Heart left ventricle (tissue), 16 donors: Measurements from ENCODE around the gene PATE2. TPM values are rescaled to one million over a fixed set of nuclear protein-coding genes. Genes with fewer than 3 reads are reported as not detected.

Experiments used
- ATAC-seq, 4 donors: fragments of 200-7000 bp; cut with Tn5 transposase; one replicate each; pipeline ENCODE4 v1.9.1; 2020 to 2022; ENCODE audit warnings: moderate library complexity in 4 of 4, mild to moderate bottlenecking in 3 of 4, moderate number of reproducible peaks in 1 of 4
- DNase-seq, 5 donors: peaks; one replicate each; pipeline ENCODE4 v3.0.0-alpha.2; 2020
- H3K27ac ChIP-seq, 12 donors: fragments of 200-600 bp; sonication (generic) in 4 of 12; one replicate each; pipeline versions ENCODE4 v1.5.0 to v1.8.0; 2016 to 2022; ENCODE audit warnings: mild to moderate bottlenecking in 2 of 12
- H3K27me3 ChIP-seq, 9 donors: fragments of 200-600 bp; sonication (generic) in 2 of 9; one replicate each; pipeline versions ENCODE4 v1.5.1 to v1.8.0; 2016 to 2022; ENCODE audit warnings: mild to moderate bottlenecking in 3 of 9
- H3K36me3 ChIP-seq, 9 donors: fragments of 200-600 bp; sonication (generic) in 2 of 9; one replicate each; pipeline versions ENCODE4 v1.5.0 to v1.8.0; 2018 to 2022; ENCODE audit warnings: mild to moderate bottlenecking in 2 of 9
- H3K4me1 ChIP-seq, 12 donors: fragments of 200-600 bp; sonication (generic) in 4 of 12; one replicate each; pipeline versions ENCODE4 v1.5.0 to v1.8.0; 2016 to 2022; ENCODE audit warnings: mild to moderate bottlenecking in 3 of 12
- H3K4me3 ChIP-seq, 12 donors: fragments of 200-600 bp; sonication (generic) in 4 of 12; one replicate each; pipeline versions ENCODE4 v1.5.0 to v1.8.0; 2017 to 2022; ENCODE audit warnings: mild to moderate bottlenecking in 9 of 12, moderate library complexity in 4 of 12
- H3K9me3 ChIP-seq, 12 donors: fragments of 200-600 bp; sonication (generic) in 4 of 12; one replicate each; pipeline versions ENCODE4 v1.5.0 to v1.8.0; 2016 to 2022; ENCODE audit warnings: mild to moderate bottlenecking in 1 of 12
- POLR2A ChIP-seq, 2 donors: fragments of 450-650 bp; IDR thresholded peaks; one replicate each; pipeline ENCODE4 v1.6.1; 2017; ENCODE audit warnings: antibody characterized with exemption in 2 of 2, mild to moderate bottlenecking in 2 of 2, moderate library complexity in 2 of 2
- WGBS, 4 donors: extraction: QIAGEN DNeasy Blood & Tissue Kit in 2 of 4; methylation state at CpG; one replicate each; pipeline versions ENCODE4 v1.1.5 to v1.1.7; 2013 to 2018; 5-methylcytosine and 5-hydroxymethylcytosine counted together
- intact Hi-C, 10 donors: fragments of 100-400 bp; cut with DNase I; formaldehyde crosslinking; loops; one replicate each; pipeline versions ENCODE4 v1.11.1 to v1.14.2; 2022
- polyA plus RNA-seq, 2 donors: library from polyadenylated mRNA; stranded (reverse); fragments of 200-250 nt; gene quantifications; one replicate each; pipeline ENCODE4 v1.2.3, GENCODE V29; 2013
- total RNA-seq, 9 donors: library from RNA; depleted of rRNA in 2 of 9; stranded (reverse); fragments of >200 nt in 2 of 9; fragmentation: NEBNext Ultra II Directional in 3 of 9; extraction: Animal tissue kit (Norgen Biotek cat#: 25700) in 3 of 9; gene quantifications; one replicate each; pipeline versions ENCODE4 v1.1.0 to v1.2.4, GENCODE V29; 2016 to 2023
- TF ChIP-seq, protein P1 (sequence below), 12 donors: fragments of 200-600 bp; sonication (generic) in 4 of 12; IDR thresholded peaks; one replicate each; pipeline versions ENCODE4 v1.5.0 to v1.8.0; 2018 to 2022; ENCODE audit warnings: antibody characterized with exemption in 12 of 12, mild to moderate bottlenecking in 5 of 12
- donor health status: ischemic (EF 13 %, LVEDD 7.1; RV severe dilation, severe dysfunction).
- donor health status: healthy with polysubstance abuse.
- donor health status: DM: no; HTN: yes; CAD: no.
- donor health status: DM: no; HTN: no; CAD: no.
- donor health status: ischemic (EF 25% LVEDD 6.9; RV normal size, moderate dysfunction).
- donor health status: ischemic (EF 25% LVEDD 5.7; RV mildly dilated, moderate dysfunction).
- donor health status: healthy.
- donor health status: DM: yes; HTN: yes; CAD: no.
- donor health status: ischemic (EF 35%, LVEDD 5.7; RV mildly dilated, moderate dysfunction).
- donor health status: nonischemic (EF 11% LVEDD 7.7; RV severe dilation, severe dysfunction).
- donor health status: DM: yes; HTN: yes; CAD: no.
- donor health status: PGD.
- donor health status: ischemic (EF 29% LVEDD 5.4; RV normal size, mild dysfunction).
- donor health status: nonischemic (EF 23%, LVEDD 6.1; RV moderate dilation, normal function).

The PATE2 gene
- total and polyA plus RNA-seq, 11 donors: not detected

DNA sequence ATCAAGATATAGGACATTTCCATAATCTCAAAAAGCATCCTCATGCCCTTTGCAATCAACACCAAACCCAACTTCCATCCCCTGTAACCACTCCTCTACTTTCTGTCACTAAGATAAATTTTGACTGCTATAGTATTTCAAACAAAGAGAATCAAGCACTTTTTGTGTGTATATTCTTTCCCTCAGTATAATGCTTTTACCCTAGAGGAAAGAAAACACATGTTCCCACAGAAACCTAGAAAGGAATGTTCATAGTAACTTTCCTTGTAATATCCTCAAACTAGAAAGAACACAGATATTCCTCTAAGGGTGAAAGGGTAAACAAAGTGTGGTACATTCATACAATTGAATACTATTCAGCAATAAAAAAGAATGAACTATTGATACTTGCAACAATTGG, 38.0 kb downstream of the PATE2 start:
- H3K36me3 ChIP-seq: no peaks in the 10 kb centered on the region
- TF ChIP-seq, protein P1, sequence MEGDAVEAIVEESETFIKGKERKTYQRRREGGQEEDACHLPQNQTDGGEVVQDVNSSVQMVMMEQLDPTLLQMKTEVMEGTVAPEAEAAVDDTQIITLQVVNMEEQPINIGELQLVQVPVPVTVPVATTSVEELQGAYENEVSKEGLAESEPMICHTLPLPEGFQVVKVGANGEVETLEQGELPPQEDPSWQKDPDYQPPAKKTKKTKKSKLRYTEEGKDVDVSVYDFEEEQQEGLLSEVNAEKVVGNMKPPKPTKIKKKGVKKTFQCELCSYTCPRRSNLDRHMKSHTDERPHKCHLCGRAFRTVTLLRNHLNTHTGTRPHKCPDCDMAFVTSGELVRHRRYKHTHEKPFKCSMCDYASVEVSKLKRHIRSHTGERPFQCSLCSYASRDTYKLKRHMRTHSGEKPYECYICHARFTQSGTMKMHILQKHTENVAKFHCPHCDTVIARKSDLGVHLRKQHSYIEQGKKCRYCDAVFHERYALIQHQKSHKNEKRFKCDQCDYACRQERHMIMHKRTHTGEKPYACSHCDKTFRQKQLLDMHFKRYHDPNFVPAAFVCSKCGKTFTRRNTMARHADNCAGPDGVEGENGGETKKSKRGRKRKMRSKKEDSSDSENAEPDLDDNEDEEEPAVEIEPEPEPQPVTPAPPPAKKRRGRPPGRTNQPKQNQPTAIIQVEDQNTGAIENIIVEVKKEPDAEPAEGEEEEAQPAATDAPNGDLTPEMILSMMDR (IDR thresholded peaks at IDR 0.05): no peak
- no peak for TF ChIP-seq POLR2A (IDR thresholded peaks at IDR 0.05)
- H3K27me3 ChIP-seq: peaks cover 0 to 4% (median 0%) of the 10 kb centered on the region in 9 donors
- DNase-seq (no peak), ATAC-seq (no peak)
- intact Hi-C loops: no loop called here
- no peaks in the 10 kb centered on the region for H3K4me1 ChIP-seq
- H3K9me3 ChIP-seq: peaks cover 0 to 30% (median 2%) of the 10 kb centered on the region in 12 donors
- H3K4me3 ChIP-seq: no peak overlapping the region
- H3K27ac ChIP-seq: no peak overlapping the region

DNA sequence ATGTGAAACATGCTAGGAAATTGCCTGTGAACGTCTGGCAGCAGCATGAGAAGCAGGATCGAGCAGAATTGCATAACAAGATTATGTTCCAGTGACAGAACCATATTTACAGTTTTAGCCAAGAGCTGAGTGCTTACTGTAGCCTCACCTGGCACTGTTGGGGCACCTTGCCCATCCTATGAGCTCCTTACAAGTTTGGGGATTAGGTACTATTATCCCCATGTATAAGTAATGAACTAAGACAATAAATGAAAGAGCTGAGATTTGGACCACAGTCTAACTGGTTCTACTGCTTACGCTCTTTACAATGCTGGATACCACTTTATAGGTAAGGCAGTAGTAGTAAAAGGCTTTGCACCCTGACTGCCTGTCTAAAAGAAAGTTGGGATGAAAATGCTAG, 49.7 kb downstream of the PATE2 start:
- intact Hi-C loops: no loop called here
- TF ChIP-seq, protein P1 (IDR thresholded peaks at IDR 0.05): no peak
- TF ChIP-seq POLR2A (IDR thresholded peaks at IDR 0.05): no peak
- ATAC-seq (no peak), DNase-seq (no peak)
- no peak overlapping the region for H3K4me3 ChIP-seq
- H3K27ac ChIP-seq: no peak overlapping the region
- H3K36me3 ChIP-seq: no peaks in the 10 kb centered on the region
- WGBS, 4 donors: 60 to 74% (median 68%) methylated on average over 3 of the region's 3 CpGs
- no peaks in the 10 kb centered on the region for H3K4me1 ChIP-seq
- peaks cover 0 to 4% (median 0%) of the 10 kb centered on the region in 9 donors for H3K27me3 ChIP-seq
- H3K9me3 ChIP-seq: no peaks in the 10 kb centered on the region

Other genes with a start within 250 kb of the PATE2 start
- gene EI24, start 209.4 kb downstream of the PATE2 start, total RNA-seq: 10 to 100 TPM; 47.7 to 72.4 (median 53.8) TPM
- gene EI24, start 209.4 kb downstream of the PATE2 start, polyA plus RNA-seq: 100 to 1,000 TPM in 1 of 2 donors, 10 to 100 TPM in 1; 20.6 to 125 TPM
- 10 to 100 TPM; 47.6 to 98.6 (median 59.1) TPM for gene STT3A, start 186.0 kb downstream of the PATE2 start, total RNA-seq
- gene STT3A, start 186.0 kb downstream of the PATE2 start, polyA plus RNA-seq: 10 to 100 TPM; 21.5 to 72.7 TPM
- gene CHEK1, start 153.7 kb downstream of the PATE2 start, total RNA-seq: 1 to 10 TPM in 5 of 9 donors, under 1 TPM in 4; 0.63 to 6.2 (median 1.2) TPM
- 1 to 10 TPM in 1 of 2 donors, under 1 TPM in 1; 0.50 to 1.5 TPM for gene CHEK1, start 153.7 kb downstream of the PATE2 start, polyA plus RNA-seq
- gene ACRV1, start 98.0 kb downstream of the PATE2 start, total RNA-seq: not detected
- gene ACRV1, start 98.0 kb downstream of the PATE2 start, polyA plus RNA-seq: not detected
- gene PATE1, start 32.5 kb downstream of the PATE2 start, total RNA-seq: not detected
- gene PATE1, start 32.5 kb downstream of the PATE2 start, polyA plus RNA-seq: not detected
- not detected for gene PATE3, start 9.3 kb upstream of the PATE2 start, total RNA-seq
- gene PATE3, start 9.3 kb upstream of the PATE2 start, polyA plus RNA-seq: not detected
- gene PATE4, start 54.5 kb upstream of the PATE2 start, total RNA-seq: not detected
- gene PATE4, start 54.5 kb upstream of the PATE2 start, polyA plus RNA-seq: not detected
- gene HYLS1, start 108.8 kb upstream of the PATE2 start, total RNA-seq: 1 to 10 TPM; 3.4 to 6.9 (median 4.5) TPM
- gene HYLS1, start 108.8 kb upstream of the PATE2 start, polyA plus RNA-seq: 1 to 10 TPM; 3.0 to 3.5 TPM
- gene PUS3, start 124.4 kb upstream of the PATE2 start, total RNA-seq: 1 to 10 TPM; 5.4 to 9.4 (median 8.3) TPM
- 10 to 100 TPM in 1 of 2 donors, 1 to 10 TPM in 1; 6.6 to 11.0 TPM for gene PUS3, start 124.4 kb upstream of the PATE2 start, polyA plus RNA-seq
- gene DDX25, start 125.7 kb upstream of the PATE2 start, total RNA-seq: not detected
- not detected for gene DDX25, start 125.7 kb upstream of the PATE2 start, polyA plus RNA-seq
- gene VSIG10L2, start 167.2 kb upstream of the PATE2 start, total RNA-seq: under 1 TPM in 1 of 9 donors, not detected in 8; 0.21 TPM
- under 1 TPM; 0.04 to 0.12 TPM for gene VSIG10L2, start 167.2 kb upstream of the PATE2 start, polyA plus RNA-seq